NCI-H2081 (cell line): ENCODE data around the gene LLGL1.

Source experiments
- DNase-seq, 2 experiments: peaks; one replicate each; lab custom pipeline; 2025; lab: John Stamatoyannopoulos, UW

Gene LLGL1

GRCh38 chr17:18229771-18230170 lies 4.3 kb downstream of the LLGL1 start:
- DNase-seq, result no peak

DNA sequence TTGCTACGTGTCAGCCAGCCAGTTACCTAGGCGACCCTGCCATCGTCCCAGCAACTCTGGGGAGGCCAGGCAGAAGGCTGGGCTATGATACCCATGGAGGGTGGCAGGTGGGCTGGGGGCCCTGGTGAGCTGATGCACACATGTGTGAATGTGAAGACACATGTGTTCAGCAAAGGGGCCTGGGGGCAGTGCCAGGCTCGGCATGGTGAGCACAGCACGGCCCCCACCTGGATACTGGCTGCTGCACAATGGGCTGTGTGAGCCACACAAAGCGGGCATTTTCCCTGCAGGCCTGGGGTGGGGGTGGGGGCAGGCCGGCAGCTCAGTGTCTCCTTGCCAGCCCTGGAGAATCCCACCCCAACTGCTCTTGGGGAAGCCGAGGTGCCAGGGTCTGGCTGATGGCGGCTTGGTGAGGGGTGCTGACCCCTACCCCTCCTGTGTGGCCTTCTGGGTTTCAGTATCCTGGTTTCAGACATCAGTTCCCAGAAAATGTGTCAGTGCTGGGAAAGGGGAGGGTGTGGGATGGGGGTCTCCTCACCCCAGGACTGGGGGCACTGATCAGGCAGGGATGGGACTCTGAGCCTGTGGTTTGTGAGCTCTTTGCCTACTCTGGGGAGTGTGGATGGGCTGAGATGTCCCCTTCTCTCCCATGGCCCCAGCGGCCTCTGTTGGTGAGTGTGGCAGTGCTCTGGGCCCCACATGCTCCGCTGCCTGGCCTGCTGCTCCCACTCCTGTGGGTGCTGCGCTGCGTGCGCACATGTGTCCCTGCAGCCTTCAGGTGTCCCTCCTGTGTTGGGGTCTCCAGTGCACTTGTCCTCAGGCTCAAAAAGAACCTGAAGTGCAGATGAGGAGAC lies 5.1 kb downstream of the LLGL1 start:
- no peak for DNase-seq

- DNase-seq, result no peak
Measured at GRCh38 chr17:18231164-18231563, 5.7 kb downstream of the LLGL1 start.

- DNase-seq, result no peak
Measured at GRCh38 chr17:18233803-18234518, 8.5 kb downstream of the LLGL1 start.

DNA sequence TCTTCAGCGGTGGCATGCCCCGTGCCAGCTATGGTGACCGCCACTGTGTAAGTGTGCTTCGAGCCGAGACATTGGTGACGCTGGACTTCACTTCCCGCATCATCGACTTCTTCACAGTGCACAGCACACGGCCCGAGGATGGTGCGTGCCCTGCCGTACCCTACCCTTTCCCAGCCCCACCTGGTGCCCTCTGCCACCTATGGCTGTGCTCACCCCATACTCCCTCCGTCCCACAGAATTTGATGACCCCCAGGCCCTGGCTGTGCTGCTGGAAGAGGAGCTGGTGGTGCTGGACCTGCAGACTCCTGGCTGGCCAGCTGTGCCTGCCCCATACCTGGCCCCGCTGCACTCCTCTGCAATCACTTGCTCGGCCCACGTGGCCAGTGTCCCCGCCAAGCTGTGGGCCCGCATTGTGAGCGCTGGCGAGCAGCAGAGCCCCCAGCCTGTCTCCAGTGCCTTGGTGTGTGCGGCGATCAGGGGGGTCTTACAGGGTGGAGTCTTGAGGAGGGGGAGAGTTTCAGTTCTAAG lies 9.5 kb downstream of the LLGL1 start:
- DNase-seq, result no peak

DNA sequence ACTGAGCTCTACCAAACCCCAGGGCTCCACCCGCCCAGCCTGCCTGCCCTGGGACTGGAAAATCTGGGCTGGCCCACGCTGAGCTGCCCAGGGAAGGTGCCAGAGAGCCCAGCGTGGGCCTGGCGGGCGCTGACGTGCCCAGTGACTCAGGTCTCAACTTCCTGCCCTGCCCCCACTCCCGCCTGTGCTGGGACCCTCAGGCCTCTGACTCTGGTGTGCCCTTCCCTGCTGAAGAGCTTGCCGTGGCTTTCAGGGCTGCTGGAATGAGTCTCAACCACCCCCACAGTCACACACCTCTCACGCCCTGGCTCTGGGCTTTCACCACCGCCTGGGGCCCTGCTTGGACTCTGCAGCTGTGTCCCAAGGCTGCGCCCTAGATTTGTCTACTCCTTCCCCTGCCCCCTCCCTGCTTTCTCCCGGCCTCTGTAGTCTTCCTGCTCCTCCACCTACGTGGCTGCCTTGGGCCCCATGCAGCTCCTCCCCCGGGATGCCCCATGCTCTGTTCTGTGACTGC lies 10.4 kb downstream of the LLGL1 start:
- no peak for DNase-seq

- DNase-seq, result no peak
Measured at GRCh38 chr17:18236494-18236893, 11.1 kb downstream of the LLGL1 start.

DNA sequence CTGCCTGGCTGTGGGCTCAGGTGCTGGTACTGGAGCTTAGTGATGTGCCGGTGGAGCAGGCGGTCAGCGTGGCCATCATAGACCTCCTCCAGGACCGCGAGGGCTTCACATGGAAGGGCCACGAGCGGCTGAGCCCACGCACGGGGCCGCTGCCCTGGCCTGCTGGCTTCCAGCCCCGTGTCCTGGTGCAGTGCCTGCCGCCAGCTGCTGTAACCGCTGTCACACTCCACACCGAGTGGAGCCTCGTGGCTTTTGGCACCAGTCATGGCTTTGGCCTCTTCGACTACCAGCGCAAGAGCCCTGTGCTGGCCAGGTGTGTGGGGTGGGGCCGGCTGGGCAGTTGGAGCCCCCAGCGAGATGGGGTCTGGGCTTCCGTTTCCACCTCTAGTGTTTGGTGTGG lies 12.0 kb downstream of the LLGL1 start:
- DNase-seq, result no peak

GRCh38 chr17:18238299-18238698 lies 12.9 kb downstream of the LLGL1 start:
- no peak for DNase-seq

- no peak for DNase-seq
Measured at GRCh38 chr17:18240449-18240848, 15.0 kb downstream of the LLGL1 start.

GRCh38 chr17:18241229-18241871 lies 15.9 kb downstream of the LLGL1 start:
- no peak for DNase-seq

DNA sequence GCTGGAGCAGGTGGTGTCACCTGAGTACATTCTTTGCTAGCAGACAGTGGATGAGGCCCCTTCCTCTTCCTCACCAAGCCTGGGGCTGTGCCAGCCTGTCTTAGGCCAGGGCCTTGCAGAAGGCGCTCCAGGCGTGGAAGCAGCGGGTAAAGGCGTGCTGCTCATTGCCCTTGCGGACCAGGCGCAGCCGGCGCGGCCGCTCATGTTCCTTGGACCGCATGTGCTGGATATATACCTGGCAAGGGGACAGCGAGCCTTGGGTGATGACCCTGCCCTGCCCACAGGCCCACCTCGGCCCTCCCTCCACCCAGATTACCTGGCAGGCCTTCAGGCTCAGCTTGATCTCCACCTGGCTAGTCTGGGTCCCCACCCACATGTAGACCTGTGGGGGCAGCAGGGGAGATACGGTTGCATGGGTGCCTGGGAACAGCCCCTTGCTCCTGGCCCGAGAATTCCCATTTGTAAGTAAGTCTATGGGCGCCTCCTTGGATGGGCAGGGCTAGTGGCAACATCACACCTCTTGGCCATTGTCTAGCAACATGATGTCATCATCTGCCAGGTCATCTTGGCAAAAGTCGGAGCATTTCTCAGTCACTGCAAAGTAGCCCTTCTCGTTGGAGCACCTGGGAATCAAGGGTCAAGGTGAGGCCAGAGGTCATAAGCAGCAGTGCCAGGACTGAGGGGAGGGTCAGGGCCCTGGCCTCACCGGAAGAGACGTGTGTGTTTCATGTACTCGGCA lies 19.8 kb downstream of the LLGL1 start:
- no peak for DNase-seq

GRCh38 chr17:18246109-18246725 lies 20.8 kb downstream of the LLGL1 start:
- no peak for DNase-seq

DNA sequence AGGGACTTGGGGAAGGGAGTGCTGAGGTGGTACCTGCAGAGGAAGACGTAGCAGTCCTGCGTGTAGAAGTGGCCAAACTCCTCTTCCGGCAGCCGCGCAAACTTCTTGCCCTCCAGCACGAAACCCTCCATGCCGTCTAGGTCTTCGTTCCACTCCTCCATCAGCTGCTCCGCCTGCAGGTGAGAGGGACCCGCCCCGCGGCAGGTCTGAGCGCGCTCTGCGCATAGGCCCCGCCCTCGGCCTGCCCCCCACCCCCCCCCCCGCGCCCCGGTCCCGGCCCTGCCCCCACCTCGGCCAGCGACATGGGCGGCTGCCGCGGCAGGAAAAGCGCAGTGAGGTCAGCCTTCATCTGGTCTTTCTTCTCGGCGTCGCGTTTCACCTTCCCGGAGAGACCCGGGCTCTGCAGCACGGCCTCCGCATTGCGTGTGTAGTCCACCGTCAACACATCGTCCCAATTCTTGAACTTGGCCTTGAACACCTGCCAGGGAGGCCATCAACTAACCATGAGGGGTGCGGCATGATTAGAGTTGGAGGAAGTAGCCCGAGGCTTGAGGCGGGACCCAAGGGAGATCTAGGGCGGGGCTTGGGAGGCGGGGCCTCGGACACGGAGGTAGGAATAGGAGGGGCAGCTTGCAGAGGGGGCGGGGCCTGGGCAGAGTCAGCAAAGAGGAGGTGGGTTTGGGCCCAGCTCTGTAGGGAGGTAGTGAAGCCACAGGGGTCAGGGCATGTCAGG lies 21.6 kb downstream of the LLGL1 start:
- peak; percentile 65 to 80 for DNase-seq

GRCh38 chr17:18247613-18248001 lies 22.2 kb downstream of the LLGL1 start:
- no peak for DNase-seq

DNA sequence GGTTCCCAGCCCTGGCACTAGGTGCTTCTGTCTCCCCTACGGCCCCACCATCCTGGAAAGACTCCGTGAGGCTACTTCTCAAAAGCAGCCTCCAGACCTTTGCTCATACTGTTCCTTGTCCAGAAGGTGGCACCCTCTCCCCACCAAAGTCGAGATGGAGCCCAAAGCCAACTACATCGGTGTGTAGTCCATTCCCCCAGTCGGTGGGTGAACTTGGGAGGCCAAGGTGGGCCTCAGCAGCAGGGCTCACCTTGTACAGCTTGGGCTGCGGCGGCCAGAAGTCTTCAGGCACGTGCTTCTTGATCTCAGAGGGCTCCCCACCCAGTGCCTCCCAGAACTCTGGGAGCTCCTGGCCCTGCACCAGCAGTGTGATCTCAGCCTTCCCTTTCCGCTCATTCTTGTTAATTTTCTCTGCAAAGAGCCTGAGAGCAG lies 22.9 kb downstream of the LLGL1 start:
- peak; percentile 47 to 67 for DNase-seq

- DNase-seq, result no peak
Measured at GRCh38 chr17:18248811-18249210, 23.4 kb downstream of the LLGL1 start.

GRCh38 chr17:18250259-18250658 lies 24.8 kb downstream of the LLGL1 start:
- peak; percentile 47 to 71 for DNase-seq

GRCh38 chr17:18250708-18251107 lies 25.3 kb downstream of the LLGL1 start:
- DNase-seq, result no peak

- no peak for DNase-seq
Measured at GRCh38 chr17:18251204-18251603, 25.8 kb downstream of the LLGL1 start.

- DNase-seq, result no peak
Measured at GRCh38 chr17:18252160-18252559, 26.7 kb downstream of the LLGL1 start.
